ENCODE data around the gene ZFP36.

ZFP36 gene

DNA sequence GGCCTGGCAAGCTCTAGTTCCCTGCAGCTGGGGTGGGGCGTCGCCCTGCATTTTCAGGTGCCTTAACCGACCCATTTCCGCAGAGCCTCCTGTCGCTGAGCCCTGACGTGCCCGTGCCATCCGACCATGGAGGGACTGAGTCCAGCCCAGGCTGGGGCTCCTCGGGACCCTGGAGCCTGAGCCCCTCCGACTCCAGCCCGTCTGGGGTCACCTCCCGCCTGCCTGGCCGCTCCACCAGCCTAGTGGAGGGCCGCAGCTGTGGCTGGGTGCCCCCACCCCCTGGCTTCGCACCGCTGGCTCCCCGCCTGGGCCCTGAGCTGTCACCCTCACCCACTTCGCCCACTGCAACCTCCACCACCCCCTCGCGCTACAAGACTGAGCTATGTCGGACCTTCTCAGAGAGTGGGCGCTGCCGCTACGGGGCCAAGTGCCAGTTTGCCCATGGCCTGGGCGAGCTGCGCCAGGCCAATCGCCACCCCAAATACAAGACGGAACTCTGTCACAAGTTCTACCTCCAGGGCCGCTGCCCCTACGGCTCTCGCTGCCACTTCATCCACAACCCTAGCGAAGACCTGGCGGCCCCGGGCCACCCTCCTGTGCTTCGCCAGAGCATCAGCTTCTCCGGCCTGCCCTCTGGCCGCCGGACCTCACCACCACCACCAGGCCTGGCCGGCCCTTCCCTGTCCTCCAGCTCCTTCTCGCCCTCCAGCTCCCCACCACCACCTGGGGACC lies 1.2 kb downstream of the ZFP36 start:
- peak; percentile 72 for DNase-seq

DNA sequence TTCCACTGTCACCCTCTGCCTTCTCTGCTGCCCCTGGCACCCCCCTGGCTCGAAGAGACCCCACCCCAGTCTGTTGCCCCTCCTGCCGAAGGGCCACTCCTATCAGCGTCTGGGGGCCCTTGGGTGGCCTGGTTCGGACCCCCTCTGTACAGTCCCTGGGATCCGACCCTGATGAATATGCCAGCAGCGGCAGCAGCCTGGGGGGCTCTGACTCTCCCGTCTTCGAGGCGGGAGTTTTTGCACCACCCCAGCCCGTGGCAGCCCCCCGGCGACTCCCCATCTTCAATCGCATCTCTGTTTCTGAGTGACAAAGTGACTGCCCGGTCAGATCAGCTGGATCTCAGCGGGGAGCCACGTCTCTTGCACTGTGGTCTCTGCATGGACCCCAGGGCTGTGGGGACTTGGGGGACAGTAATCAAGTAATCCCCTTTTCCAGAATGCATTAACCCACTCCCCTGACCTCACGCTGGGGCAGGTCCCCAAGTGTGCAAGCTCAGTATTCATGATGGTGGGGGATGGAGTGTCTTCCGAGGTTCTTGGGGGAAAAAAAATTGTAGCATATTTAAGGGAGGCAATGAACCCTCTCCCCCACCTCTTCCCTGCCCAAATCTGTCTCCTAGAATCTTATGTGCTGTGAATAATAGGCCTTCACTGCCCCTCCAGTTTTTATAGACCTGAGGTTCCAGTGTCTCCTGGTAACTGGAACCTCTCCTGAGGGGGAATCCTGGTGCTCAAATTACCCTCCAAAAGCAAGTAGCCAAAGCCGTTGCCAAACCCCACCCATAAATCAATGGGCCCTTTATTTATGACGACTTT lies 2.0 kb downstream of the ZFP36 start:
- DNase-seq, result no peak

DNA sequence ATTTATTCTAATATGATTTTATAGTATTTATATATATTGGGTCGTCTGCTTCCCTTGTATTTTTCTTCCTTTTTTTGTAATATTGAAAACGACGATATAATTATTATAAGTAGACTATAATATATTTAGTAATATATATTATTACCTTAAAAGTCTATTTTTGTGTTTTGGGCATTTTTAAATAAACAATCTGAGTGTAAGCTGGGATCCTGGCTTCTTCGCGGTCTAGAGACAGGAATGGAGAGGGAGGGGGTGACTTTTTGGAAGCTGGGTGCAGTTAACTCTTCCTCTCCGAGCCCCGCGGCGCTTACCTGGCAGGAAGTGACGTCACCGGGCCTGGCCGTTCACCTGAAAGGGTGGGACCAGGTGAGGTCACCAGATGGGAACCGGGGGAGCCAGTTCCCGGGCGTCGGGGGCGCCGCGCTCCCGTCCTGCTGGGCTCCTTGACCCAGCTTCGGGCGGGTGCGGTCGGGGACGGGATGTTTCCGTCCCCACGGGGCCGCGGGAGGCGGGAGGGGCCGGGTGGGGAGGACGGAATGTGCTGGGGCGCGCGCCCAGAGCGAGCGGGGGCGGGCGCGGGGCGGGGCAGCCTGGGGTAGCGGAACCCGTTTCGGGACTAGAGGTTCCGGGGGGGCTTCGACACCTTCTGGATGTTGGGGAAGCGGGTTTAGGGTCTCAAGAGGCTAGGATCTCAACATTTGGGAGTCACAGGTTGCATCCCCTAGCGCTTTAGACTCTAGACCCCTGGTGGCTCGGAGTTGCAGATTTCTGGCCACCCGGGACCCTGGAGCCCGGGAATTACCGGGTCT lies 2.8 kb downstream of the ZFP36 start:
- peak; percentile 88 for DNase-seq

DNA sequence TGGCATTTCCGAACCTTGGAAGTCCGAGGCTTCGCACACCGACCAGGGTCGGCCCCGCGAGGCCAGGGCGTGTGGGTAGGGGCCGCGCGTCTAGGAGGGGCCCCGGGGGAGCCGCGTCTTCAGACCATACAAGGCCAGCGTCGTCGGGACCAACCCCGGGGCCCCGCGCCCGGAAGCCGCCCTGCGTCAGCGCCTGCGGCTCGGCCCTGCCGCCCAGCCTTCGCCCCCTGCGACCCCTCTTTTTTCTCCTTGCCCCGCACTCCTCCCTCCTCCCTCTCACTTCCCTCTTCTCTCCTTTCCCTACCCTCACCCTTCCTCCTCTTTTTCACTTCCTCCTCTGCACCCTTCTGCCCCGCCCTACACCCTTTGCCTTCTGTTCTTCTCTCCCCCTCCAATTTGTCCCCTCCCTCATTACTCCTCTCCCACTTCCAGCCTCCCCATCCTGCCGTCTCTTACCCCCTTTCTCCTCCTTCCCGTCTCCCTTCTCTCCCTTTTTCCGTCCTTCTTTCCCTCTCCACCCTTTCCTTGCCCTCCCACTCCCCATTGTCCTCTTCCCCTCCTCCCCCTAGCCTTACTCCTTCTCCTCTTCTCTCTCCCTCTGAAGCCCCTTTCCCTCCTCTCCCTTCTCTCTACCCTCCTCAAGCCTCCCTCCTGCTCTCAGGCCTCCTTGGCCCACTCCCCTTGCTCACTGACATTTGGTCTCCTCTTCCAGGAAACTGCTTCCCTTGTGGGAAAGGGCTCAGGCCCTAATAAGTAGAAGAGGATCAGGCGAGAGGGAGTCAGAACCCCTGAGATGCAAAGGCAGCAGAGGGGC lies 3.6 kb downstream of the ZFP36 start:
- peak; percentile 73 for DNase-seq

DNA sequence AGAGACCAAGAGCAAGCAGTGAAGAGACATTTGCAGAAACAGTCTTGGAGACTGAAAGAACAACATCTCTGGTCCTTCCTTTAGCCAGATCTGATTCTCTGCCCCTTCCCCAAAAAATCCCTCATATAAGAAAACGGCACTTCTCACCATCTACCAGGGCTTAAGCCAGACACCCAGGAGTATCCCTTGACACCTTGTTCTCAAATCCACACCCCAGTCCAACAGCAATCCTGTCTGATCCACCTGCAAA lies 4.1 kb downstream of the ZFP36 start:
- no peak for DNase-seq

DNA sequence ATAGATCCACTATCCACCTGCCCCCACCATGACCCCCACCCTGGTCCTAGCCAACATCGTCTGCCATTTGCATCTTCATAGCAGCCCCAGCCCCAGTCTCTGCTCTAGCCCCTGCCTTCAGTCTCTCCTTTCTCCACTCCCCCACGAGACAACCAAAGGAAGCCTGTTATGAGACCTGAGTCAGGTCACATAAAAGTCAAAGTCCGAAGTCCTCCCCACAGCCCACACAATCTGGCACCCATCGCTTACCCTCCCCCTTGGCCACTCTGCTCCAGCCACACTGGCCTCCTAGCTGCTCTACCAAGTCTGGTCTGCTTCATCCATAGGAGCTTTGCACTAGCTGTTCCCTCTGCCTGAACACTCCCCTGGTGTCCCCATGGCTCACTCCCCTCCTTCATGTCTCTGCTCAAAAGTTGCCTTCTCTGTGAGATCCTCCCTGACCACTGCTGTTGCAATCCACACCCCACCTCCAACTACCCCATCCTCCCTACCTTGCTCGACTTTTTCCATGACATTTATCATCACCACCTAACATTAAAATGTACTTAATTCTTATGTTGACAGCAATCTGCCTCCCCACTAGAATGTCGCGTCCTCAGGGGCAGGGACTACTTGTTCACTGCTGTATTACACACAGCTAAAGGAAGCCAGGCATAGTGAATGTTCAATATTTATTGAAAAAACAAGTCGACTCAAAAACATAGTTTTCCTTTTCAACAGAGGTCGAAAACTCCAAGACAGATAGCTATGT lies 4.6 kb downstream of the ZFP36 start:
- DNase-seq, result no peak

DNA sequence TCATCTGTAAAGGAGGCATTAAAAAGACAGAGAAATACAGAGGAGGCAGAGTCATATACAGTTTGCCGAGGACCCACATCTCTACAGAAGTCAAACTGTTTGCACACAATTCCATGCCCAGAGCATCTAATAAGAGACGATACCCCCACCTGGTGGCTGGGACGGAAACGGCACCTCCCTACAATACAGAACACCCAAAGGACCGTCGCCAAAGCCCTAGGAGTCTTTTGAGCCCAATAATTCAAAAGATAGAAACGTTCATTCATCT lies 5.1 kb downstream of the ZFP36 start:
- peak; percentile 95 for DNase-seq

DNA sequence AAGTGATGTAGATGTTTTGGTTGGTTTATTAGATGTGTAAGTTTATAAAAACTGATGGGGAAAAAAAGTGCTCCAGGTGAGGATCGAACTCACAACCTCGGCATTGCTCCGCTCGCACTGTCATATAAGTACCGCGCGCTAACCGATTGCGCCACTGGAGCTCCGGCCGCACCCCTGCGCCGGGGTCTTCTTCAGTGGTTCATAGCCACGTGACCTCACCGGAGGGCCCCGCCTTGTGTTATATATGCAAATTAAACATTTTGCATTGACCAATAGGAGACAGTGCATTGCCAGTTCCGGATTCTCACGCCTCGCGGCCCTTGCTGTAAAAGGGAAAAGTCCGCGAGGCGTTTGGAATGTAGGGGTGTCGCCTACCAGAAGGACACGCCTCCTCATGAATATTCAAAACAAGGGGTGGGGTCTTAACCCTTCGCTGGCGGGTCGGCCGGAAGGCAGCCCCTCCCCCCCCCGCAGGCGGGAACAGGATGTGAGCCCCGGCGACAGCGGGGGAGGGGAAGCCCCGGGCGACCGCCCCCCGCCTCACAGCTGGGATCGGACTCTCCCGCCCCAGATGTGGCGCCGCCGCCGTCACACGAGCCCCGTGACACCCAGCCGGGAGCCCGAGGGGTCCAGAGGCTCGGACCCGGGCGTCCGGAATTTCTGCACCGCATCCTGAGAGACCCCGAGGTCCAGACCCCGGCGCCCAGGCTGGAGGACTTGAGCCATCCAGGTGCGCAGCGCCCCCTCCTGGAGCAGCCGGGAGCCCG lies 5.6 kb downstream of the ZFP36 start, which contains the start of gene PLEKHG2:
Gene PLEKHG2, plus strand, starts transcription at position 570 of the 767 bp plus-strand sequence. CDS start 1,418 bp downstream, outside the sequence.
- DNase-seq, result peak; percentile 97

DNA sequence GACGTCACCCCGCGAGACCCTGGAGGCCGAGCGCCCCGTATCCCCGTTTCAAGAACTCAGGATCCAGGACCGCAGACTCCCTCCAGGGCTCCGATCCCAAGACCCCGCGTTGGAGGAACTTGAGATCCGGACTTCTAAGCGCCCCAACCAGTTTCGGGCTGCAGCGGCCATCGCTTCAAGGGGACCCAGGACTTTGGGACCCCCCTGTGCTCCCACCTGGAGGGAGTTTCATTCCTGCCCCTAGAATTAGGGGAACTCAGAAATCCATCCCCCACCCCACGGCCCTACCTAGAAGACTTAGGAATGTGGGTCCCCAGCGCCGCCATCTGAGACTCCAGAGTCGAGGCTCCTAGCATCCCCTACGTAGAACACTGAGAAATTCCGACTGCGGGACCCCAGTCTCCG lies 6.2 kb downstream of the ZFP36 start:
- no peak for DNase-seq

DNA sequence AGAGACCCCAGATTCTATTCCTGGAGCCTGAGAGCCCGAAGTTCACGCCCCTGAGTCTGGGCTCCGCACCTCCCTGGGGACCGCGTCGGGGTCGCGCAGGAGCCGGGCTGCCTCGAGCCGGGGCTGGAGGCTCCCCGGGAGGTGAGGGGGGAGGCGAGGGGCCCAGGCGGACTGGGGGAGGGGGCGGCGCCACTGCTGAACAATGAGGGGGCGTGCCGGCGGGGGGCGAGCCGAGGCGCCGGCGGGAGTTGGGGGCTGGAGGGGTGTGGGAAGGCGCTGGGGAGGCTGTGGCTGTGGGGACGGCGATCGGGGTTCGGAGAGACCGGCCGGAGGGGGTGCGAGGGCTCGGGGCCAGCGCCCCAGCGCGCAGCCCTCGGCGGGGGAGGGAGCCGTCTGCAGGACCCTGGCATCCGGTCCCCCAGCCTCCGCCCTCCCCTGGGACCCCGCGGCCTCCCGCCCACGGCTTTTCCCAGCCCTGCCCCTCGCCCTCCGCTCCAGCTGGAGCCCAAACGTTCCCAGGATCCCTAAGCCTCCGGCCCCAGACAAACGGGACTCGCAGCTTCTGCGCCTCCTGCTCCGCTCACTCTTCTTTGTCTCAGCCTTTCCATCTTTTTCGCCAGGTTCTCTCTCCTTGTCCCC lies 6.7 kb downstream of the ZFP36 start:
- peak; percentile 31 for DNase-seq

DNA sequence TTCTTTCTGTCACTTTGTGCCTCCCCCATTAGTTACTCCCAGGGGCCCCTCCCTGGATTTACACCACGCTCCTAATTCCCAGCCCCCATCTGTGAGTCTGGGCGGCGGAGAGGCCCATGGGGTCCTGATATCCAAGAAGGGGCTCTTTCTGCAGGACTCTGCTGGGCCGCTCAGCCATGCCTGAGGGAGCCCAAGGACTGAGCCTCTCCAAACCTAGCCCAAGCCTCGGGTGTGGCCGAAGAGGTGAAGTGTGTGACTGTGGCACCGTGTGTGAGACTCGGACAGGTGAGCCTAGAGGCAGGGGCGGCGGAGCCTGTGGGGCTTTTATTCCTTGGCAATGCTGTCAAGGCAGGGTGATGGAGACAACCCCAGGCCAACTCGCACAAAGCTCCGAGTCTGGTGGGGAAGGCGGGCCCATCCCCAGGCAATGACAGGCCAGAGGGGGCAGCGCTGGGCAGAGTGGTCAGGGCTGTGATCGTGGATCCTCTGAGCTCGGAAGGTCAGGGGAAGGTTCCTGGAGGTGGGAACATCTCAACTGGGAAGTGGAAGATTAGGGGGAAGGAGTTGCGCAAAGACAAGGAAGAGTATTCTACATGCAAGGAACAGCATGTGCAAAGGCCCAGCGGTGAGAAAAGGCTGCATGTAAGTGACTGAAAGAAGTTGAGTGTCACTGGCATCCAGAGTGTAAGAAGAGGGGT lies 7.4 kb downstream of the ZFP36 start:
- DNase-seq, result no peak

DNA sequence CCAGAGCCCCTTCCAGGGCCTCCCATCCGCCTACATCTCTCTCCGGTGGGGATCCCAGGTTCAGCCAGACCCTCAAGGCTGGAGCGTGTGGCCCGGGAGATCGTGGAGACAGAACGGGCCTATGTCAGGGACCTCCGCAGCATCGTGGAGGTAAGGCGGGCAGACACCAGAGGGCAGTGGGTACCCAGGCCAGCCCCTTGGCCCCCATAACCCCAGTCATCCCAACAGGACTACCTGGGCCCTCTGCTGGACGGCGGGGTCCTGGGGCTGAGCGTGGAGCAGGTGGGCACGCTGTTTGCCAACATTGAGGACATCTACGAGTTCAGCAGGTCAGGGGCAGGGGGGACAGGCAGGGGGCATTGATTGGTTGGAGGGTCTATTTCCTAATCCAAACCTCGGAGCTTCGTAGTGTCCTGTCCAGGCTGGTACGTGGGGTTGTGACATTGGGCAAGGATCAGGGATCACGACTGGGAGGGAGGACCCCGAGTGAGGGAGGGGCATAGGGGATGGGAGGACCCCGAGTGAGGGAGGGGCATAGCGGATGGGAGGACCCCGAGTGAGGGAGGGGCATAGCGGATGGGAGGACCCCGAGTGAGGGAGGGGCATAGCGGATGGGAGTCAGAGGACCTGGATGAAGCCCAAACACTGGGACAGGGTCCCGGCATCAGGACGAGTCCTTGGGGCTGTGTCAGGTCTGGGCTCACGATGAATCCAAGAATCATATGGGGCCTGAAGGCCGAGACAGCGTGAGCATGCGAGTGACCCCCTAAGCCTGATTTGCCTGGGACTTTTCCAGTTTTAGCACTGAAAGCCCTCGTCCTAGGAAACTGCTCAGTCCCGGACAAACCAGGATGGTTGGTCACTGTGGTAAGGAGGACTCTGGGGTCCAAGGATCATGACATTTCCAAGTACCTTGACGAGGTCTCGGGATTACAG lies 8.7 kb downstream of the ZFP36 start:
- no peak for DNase-seq

DNA sequence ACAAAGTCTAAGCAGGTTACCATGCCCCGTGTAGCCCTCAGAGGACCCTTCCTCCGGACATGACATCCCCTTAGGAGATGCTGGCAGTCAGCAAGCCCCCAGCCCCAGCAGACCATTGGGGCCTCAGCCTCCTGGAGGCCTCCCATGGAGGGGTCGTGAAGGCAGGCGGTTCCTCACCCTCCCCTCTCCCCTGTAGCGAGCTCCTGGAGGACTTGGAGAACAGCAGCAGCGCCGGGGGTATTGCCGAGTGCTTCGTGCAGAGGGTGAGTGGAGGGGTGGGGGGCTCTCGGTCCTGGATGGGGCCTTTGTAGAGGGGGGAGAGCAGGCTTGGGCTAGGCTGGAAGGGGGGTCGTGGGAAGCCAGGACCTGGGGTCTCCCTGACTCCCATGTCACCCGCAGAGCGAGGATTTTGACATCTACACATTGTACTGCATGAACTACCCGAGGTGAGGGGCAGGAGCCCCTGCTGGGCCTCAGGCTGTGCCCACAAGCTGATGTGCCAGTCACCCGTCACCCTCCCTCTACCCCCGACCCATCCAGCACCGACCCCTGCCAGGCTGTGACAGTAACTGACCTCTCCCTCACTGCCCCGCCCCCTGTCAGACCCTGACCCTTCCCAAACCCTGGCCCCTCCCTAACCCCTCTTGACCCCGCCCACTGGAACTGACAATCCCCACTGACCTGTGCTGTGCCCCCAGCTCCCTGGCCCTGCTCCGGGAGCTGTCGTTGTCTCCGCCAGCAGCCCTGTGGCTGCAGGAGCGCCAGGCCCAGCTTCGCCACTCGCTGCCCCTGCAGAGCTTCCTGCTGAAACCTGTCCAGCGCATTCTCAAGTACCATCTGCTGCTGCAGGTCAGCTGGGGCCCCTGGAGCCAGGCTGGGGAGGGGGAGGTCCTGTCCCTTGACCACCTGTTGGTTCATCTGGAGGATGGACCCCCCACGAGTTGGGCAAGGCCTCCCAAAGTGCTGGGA lies 9.8 kb downstream of the ZFP36 start:
- no peak for DNase-seq

DNA sequence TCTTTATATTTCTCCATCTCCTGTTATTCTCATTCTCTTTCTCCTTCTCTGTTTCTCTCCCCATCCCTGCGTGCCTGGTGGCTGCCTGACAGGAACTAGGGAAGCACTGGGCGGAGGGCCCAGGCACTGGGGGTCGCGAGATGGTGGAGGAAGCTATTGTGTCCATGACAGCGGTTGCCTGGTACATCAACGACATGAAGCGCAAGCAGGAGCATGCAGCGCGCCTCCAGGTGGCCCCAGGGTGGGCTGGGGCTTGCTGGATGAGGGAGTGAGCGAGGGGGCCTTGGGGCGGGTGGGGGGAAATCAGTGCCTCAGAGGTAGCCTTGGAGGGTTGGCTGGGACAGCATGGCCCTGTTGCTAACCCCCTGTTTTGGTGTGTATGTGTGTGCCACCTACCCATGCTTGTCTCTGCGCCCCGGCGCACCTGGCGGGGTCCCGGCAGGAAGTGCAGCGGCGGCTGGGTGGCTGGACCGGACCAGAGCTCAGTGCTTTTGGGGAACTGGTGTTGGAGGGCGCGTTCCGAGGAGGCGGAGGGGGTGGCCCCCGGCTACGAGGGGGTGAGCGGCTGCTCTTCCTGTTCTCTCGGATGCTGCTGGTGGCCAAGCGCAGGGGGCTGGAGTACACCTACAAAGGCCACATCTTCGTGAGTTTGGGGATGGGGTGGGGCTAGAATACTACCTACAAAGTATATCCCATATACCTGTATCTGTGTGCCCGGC lies 11.0 kb downstream of the ZFP36 start:
- no peak for DNase-seq

DNA sequence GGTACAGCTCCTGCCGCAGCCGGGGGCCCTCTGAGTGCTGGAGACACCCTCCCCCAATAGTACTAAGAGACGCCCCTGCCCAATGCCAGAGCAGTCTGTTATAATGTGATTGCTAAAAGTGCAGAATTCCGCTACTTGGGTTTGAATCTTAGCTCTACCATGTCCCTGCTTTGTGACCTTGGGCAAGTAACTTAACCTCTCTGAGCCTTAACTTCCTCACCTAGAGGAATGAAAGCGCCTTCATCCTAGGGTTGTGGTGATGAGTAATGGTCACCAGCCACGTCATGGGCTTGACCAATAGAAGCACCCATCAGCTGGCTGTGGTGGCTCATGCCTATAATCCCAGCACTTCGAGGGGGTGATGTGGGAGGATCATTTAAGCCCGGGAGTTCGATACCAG lies 12.4 kb downstream of the ZFP36 start:
- no peak for DNase-seq

DNA sequence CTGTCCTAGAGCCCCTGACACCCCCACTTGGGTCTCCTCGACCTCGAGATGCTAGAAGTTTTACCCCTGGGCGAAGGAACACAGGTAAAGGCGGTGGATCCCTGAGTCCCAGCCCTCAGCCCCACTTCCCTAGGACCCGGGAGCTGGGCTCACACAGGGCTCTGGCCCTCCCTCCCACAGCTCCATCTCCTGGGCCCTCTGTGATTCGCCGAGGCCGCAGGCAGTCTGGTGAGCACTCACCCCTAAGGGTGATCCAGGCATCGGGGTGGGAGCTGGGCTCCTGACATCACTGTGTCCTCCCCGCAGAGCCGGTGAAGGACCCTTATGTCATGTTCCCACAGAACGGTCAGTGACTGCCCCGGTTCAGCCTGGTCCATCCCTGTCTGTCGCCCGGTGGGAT lies 14.1 kb downstream of the ZFP36 start:
- DNase-seq, result no peak

DNA sequence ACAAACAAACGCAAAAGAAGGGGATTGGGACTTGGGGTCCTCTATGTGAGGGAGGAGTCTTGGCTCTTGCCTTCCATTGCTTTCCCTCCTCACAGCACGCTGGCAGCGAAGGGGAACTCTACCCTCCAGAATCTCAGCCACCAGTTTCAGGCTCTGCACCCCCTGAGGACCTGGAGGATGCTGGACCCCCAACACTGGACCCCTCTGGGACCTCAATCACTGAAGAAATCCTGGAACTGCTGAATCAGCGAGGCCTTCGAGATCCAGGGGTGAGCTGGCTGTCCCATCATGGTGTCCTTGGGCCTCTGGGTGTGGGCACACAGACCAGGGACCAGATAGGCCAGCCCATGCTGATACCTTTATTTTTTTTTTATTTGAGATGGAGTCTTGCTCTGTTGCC lies 15.4 kb downstream of the ZFP36 start:
- DNase-seq, result no peak
